ENCODE data around the gene OSTN. TPM values are rescaled to one million over a fixed set of nuclear protein-coding genes. Genes with fewer than 3 reads are reported as not detected.
"Not testable (repeated sequence)": the region's sequence is repeated elsewhere in the genome, so short reads cannot be mapped to it uniquely, and the experiment has no call there.

Gene OSTN
- total RNA-seq, 4 donors from 2014 or later: not detected

- 28 to 29% methylated on average over 2 of the region's 2 CpGs for WGBS, 2 donors
- H3K4me3 ChIP-seq: no peak overlapping the region
- TF ChIP-seq POLR2A (IDR thresholded peaks at IDR 0.05) (no peak), EP300 (IDR thresholded peaks at IDR 0.05) (no peak), CTCF (IDR thresholded peaks at IDR 0.05) (peak in 3 of 5 experiments; percentile 14 to 46 (median 41))
These were observed 45.3 kb downstream of the OSTN start for GRCh38 chr3:191244242-191244867.

GRCh38 chr3:191246034-191246433 is 47.0 kb downstream of the OSTN start:
- not testable (repeated sequence) for H3K4me3 ChIP-seq, H3K4me1 ChIP-seq, H3K27ac ChIP-seq, H3K9me3 ChIP-seq, H3K27me3 ChIP-seq, H3K36me3 ChIP-seq
- DNase-seq (ENCODE audit: low spot score in 2 of 2): peak in 1 of 2 donors; percentile 29
- TF ChIP-seq EP300 (IDR thresholded peaks at IDR 0.05): peak in 1 of 2 donors; percentile 82
- 68 to 81% methylated on average over 5 of the region's 5 CpGs for WGBS, 2 donors

More at GRCh38 chr3:191244242-191244867, 45.3 kb downstream of the OSTN start:
- H3K9me3 ChIP-seq: no peaks in the 10 kb centered on the region
- H3K4me1 ChIP-seq: peaks cover 0 to 5% (median 0%) of the 10 kb centered on the region in 4 donors
- no peaks in the 10 kb centered on the region for H3K36me3 ChIP-seq
- H3K27ac ChIP-seq: no peak overlapping the region
- no peaks in the 10 kb centered on the region for H3K27me3 ChIP-seq
- no peak for DNase-seq (ENCODE audit: low spot score in 2 of 2)

- no peaks in the 10 kb centered on the region for H3K9me3 ChIP-seq
- TF ChIP-seq POLR2A (IDR thresholded peaks at IDR 0.05) (no peak), CTCF (IDR thresholded peaks at IDR 0.05) (no peak), EP300 (IDR thresholded peaks at IDR 0.05) (no peak)
- no peaks in the 10 kb centered on the region for H3K4me1 ChIP-seq
- no peak for DNase-seq (ENCODE audit: low spot score in 2 of 2)
- no peaks in the 10 kb centered on the region for H3K27me3 ChIP-seq
- no peaks in the 10 kb centered on the region for H3K36me3 ChIP-seq
- no peak overlapping the region for H3K27ac ChIP-seq
- 90 to 92% methylated on average over 1 of the region's 1 CpG for WGBS, 2 donors
- H3K4me3 ChIP-seq: no peak overlapping the region
These were observed 47.6 kb downstream of the OSTN start for GRCh38 chr3:191246630-191247029.

- Histone ChIP-seq H3K27ac (no peak overlapping the region), H3K9me3 (no peaks in the 10 kb centered on the region), H3K4me1 (no peaks in the 10 kb centered on the region), H3K4me3 (no peak overlapping the region), H3K36me3 (no peaks in the 10 kb centered on the region), H3K27me3 (no peaks in the 10 kb centered on the region)
- DNase-seq (ENCODE audit: low spot score in 2 of 2): no peak
- TF ChIP-seq CTCF (IDR thresholded peaks at IDR 0.05) (no peak), POLR2A (IDR thresholded peaks at IDR 0.05) (no peak), EP300 (IDR thresholded peaks at IDR 0.05) (no peak)
- WGBS, 2 donors: 83% methylated on average over 6 of the region's 6 CpGs
These were observed 54.2 kb downstream of the OSTN start for GRCh38 chr3:191253089-191253799.

- 58 to 62% methylated on average over 3 of the region's 3 CpGs for WGBS, 2 donors
- no peak for DNase-seq (ENCODE audit: low spot score in 2 of 2)
These were observed 55.2 kb downstream of the OSTN start for GRCh38 chr3:191254098-191254873.

More at GRCh38 chr3:191254098-191254873, 55.2 kb downstream of the OSTN start:
- Histone ChIP-seq H3K36me3 (no peaks in the 10 kb centered on the region), H3K4me3 (no peak overlapping the region), H3K27me3 (no peaks in the 10 kb centered on the region), H3K27ac (no peak overlapping the region), H3K9me3 (no peaks in the 10 kb centered on the region), H3K4me1 (no peaks in the 10 kb centered on the region)
- TF ChIP-seq EP300 (IDR thresholded peaks at IDR 0.05) (no peak), POLR2A (IDR thresholded peaks at IDR 0.05) (no peak), CTCF (IDR thresholded peaks at IDR 0.05) (no peak)

Measured in tibial nerve (tissue), 4 donors.